ENCODE data around the gene HEPH. TPM values are rescaled to one million over a fixed set of nuclear protein-coding genes. Genes with fewer than 3 reads are reported as not detected.

HEPH gene
- total and polyA plus RNA-seq, 2 experiments from 2014 or later = 10.1 to 64.7 TPM

DNA sequence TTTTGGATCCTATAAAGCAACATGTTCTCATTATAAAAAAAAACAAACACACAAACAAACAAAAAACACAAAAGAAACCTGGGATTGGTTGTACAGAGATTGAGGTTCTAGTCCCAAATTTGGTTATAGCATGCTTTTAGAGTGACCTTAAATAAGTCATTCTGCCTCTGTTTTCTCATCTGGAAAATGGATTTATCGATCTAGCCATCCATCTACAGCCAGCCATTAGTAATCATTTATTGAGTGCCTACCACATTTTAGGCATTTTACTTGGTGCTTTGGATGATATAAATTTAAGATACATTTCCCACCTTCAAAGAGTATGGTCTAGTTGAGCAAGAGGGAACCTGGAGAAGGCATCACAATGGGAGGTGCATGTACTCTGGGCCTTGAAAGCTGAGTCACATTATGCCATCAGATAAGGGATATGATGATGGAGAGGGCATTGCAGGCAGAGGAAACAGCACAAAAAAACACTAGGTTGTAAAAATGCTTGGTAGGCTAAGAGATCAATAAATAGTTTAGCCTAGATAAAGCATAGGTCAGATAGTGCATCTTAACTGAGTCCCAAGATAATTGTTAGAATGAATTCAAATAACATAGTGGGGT, 91.4 kb downstream of the HEPH start (continued):
- TF ChIP-seq, protein P1, sequence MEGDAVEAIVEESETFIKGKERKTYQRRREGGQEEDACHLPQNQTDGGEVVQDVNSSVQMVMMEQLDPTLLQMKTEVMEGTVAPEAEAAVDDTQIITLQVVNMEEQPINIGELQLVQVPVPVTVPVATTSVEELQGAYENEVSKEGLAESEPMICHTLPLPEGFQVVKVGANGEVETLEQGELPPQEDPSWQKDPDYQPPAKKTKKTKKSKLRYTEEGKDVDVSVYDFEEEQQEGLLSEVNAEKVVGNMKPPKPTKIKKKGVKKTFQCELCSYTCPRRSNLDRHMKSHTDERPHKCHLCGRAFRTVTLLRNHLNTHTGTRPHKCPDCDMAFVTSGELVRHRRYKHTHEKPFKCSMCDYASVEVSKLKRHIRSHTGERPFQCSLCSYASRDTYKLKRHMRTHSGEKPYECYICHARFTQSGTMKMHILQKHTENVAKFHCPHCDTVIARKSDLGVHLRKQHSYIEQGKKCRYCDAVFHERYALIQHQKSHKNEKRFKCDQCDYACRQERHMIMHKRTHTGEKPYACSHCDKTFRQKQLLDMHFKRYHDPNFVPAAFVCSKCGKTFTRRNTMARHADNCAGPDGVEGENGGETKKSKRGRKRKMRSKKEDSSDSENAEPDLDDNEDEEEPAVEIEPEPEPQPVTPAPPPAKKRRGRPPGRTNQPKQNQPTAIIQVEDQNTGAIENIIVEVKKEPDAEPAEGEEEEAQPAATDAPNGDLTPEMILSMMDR (conservative IDR thresholded peaks at IDR 0.05; ENCODE audit: low read depth in 2 of 2) = no peak
- TF ChIP-seq EZH2 (IDR thresholded peaks at IDR 0.05; ENCODE audit: low read depth, unreplicated experiment) = no peak

DNA sequence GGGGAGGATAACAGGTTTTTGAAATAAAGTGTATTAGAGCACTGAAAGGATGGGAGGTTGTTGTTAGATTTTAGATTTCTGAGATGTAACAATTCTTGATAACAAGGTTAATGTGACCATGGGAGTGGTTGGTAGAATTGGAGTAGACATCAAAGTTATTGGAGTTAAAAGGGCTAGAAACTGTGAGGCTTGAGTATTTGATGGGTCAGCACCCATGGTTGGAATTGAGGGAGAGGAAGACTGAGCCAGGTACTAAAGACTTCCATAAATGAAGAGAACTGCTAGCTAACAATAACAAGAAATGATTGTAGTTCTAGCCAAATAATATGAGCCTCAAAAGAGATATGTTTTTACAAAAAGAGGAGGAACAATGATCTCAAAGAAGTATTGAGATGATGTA, 98.8 kb downstream of the HEPH start:
- ATAC-seq = no peak
- peaks cover 66% of the 10 kb centered on the region for H3K36me3 Mint-ChIP-seq (ENCODE audit: low read depth)

More for the DNA sequence above, 98.8 kb downstream of the HEPH start:
- Mint-ChIP-seq H3K27ac (no peak overlapping the region), H3K27me3 (ENCODE audit: insufficient read depth, low read depth, poor library complexity) (no peaks in the 10 kb centered on the region), H3K4me1 (no peaks in the 10 kb centered on the region), H3K4me3 (no peak overlapping the region), H3K9me3 (peaks cover 4% of the 10 kb centered on the region; the same call in 1 of the 3 replicates)
- Histone ChIP-seq H3K27me3 (ENCODE audit: insufficient read depth) (no peaks in the 10 kb centered on the region), H3K4me2 (no peak overlapping the region), H3F3A (replicated peaks; ENCODE audit: low read depth) (no peaks in the 10 kb centered on the region), H3K9me2 (ENCODE audit: insufficient read depth) (no peaks in the 10 kb centered on the region), H3K4me3 (no peak overlapping the region), H4K20me1 (replicated peaks; ENCODE audit: insufficient read depth) (no peaks in the 10 kb centered on the region), H3K4me1 (ENCODE audit: insufficient read depth) (no peaks in the 10 kb centered on the region), H3K27ac (ENCODE audit: low read depth) (no peak overlapping the region), H3K79me2 (replicated peaks; ENCODE audit: insufficient read depth) (no peaks in the 10 kb centered on the region), H2AFZ (no peak overlapping the region), H3K36me3 (ENCODE audit: insufficient read depth) (no peaks in the 10 kb centered on the region)
- no peak for DNase-seq (ENCODE audit: low spot score)
- TF ChIP-seq, protein P2, sequence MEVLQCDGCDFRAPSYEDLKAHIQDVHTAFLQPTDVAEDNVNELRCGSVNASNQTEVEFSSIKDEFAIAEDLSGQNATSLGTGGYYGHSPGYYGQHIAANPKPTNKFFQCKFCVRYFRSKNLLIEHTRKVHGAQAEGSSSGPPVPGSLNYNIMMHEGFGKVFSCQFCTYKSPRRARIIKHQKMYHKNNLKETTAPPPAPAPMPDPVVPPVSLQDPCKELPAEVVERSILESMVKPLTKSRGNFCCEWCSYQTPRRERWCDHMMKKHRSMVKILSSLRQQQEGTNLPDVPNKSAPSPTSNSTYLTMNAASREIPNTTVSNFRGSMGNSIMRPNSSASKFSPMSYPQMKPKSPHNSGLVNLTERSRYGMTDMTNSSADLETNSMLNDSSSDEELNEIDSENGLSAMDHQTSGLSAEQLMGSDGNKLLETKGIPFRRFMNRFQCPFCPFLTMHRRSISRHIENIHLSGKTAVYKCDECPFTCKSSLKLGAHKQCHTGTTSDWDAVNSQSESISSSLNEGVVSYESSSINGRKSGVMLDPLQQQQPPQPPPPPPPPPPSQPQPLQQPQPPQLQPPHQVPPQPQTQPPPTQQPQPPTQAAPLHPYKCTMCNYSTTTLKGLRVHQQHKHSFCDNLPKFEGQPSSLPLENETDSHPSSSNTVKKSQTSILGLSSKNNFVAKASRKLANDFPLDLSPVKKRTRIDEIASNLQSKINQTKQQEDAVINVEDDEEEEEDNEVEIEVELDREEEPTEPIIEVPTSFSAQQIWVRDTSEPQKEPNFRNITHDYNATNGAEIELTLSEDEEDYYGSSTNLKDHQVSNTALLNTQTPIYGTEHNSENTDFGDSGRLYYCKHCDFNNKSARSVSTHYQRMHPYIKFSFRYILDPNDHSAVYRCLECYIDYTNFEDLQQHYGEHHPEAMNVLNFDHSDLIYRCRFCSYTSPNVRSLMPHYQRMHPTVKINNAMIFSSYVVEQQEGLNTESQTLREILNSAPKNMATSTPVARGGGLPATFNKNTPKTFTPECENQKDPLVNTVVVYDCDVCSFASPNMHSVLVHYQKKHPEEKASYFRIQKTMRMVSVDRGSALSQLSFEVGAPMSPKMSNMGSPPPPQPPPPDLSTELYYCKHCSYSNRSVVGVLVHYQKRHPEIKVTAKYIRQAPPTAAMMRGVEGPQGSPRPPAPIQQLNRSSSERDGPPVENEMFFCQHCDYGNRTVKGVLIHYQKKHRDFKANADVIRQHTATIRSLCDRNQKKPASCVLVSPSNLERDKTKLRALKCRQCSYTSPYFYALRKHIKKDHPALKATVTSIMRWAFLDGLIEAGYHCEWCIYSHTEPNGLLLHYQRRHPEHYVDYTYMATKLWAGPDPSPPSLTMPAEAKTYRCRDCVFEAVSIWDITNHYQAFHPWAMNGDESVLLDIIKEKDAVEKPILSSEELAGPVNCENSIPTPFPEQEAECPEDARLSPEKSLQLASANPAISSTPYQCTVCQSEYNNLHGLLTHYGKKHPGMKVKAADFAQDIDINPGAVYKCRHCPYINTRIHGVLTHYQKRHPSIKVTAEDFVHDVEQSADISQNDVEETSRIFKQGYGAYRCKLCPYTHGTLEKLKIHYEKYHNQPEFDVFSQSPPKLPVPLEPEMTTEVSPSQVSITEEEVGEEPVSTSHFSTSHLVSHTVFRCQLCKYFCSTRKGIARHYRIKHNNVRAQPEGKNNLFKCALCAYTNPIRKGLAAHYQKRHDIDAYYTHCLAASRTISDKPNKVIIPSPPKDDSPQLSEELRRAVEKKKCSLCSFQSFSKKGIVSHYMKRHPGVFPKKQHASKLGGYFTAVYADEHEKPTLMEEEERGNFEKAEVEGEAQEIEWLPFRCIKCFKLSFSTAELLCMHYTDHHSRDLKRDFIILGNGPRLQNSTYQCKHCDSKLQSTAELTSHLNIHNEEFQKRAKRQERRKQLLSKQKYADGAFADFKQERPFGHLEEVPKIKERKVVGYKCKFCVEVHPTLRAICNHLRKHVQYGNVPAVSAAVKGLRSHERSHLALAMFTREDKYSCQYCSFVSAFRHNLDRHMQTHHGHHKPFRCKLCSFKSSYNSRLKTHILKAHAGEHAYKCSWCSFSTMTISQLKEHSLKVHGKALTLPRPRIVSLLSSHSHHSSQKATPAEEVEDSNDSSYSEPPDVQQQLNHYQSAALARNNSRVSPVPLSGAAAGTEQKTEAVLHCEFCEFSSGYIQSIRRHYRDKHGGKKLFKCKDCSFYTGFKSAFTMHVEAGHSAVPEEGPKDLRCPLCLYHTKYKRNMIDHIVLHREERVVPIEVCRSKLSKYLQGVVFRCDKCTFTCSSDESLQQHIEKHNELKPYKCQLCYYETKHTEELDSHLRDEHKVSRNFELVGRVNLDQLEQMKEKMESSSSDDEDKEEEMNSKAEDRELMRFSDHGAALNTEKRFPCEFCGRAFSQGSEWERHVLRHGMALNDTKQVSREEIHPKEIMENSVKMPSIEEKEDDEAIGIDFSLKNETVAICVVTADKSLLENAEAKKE (CRISPR knock-in tag; IDR thresholded peaks at IDR 0.05) = no peak
- TF ChIP-seq CREB1 (CRISPR knock-in tag; IDR thresholded peaks at IDR 0.05; ENCODE audit: low read depth) = no peak
- TF ChIP-seq, protein P3, sequence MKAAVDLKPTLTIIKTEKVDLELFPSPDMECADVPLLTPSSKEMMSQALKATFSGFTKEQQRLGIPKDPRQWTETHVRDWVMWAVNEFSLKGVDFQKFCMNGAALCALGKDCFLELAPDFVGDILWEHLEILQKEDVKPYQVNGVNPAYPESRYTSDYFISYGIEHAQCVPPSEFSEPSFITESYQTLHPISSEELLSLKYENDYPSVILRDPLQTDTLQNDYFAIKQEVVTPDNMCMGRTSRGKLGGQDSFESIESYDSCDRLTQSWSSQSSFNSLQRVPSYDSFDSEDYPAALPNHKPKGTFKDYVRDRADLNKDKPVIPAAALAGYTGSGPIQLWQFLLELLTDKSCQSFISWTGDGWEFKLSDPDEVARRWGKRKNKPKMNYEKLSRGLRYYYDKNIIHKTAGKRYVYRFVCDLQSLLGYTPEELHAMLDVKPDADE (IDR thresholded peaks at IDR 0.05) = no peak
- no peak for TF ChIP-seq ZNF331 (CRISPR knock-in tag; IDR thresholded peaks at IDR 0.05; ENCODE audit: low read depth)
- TF ChIP-seq JUNB (IDR thresholded peaks at IDR 0.05; ENCODE audit: unreplicated experiment) = no peak
- TF ChIP-seq ZNF114 (CRISPR knock-in tag; IDR thresholded peaks at IDR 0.05) = no peak
- no peak for TF ChIP-seq STAT1 (IDR thresholded peaks at IDR 0.05; ENCODE audit: unreplicated experiment)
- no peak for TF ChIP-seq POLR2AphosphoS5 (IDR thresholded peaks at IDR 0.05; ENCODE audit: low read depth)
